IMR-90 (cell line): ENCODE data around the gene CAMTA2. TPM values are rescaled to one million over a fixed set of nuclear protein-coding genes. Genes with fewer than 3 reads are reported as not detected.

Source experiments
- ATAC-seq: fragments of 200-7000 bp; cut with Tn5 transposase; 2 replicates; pipeline ENCODE4 v1.9.1; 2020; ENCODE audit warnings: low read depth, mild to moderate bottlenecking, moderate library complexity
- BruUV-seq: library from RNA; stranded (reverse); fragments of 400-500 nt; replicated peaks from 2 replicates; lab custom pipeline; 2021; lab: Mats Ljungman, UMichigan
- CTCF ChIA-PET: fragments of 300-600 bp; formaldehyde crosslinking; extraction: SDS; loops from one replicate; lab custom pipeline; 2021; ENCODE audit warnings: antibody characterized with exemption; lab: Yijun Ruan, JAX
- POLR2A ChIA-PET: fragments of 300-600 bp; sonication (Branson Sonifier 250); formaldehyde crosslinking; loops from one replicate; lab custom pipeline; 2022; ENCODE audit warnings: antibody characterized with exemption; ENCODE audit not compliant: unreplicated experiment; lab: Charles Lee
- DNase-seq: peaks from one replicate; pipeline ENCODE4 v3.0.0; 2013
- H2AFZ ChIP-seq: replicated peaks from 2 replicates; pipeline ENCODE3; 2013; ENCODE audit warnings: low read length, mild to moderate bottlenecking; ENCODE audit not compliant: poor library complexity
- H2AK5ac ChIP-seq: 2 replicates; pipeline ENCODE4 v1.6.1; 2013; ENCODE audit warnings: low read depth, low read length, inconsistent platforms
- H2AK9ac ChIP-seq: replicated peaks from 2 replicates; pipeline ENCODE3; 2013; ENCODE audit warnings: mild to moderate bottlenecking, low read depth, low read length, moderate library complexity; ENCODE audit not compliant: poor library complexity
- H2BK120ac ChIP-seq: 2 replicates; pipeline ENCODE4 v1.6.1; 2013; ENCODE audit warnings: low read depth, low read length, inconsistent platforms
- H2BK15ac ChIP-seq: 3 replicates; pipeline ENCODE4 v1.6.1; 2013; ENCODE audit warnings: low read depth, low read length, inconsistent platforms
- H2BK20ac ChIP-seq: 2 replicates; pipeline ENCODE4 v1.6.1; 2013; ENCODE audit warnings: low read depth, mild to moderate bottlenecking, inconsistent platforms, low read length, moderate library complexity
- H2BK5ac ChIP-seq: 2 replicates; pipeline ENCODE4 v1.6.1; 2013; ENCODE audit warnings: mild to moderate bottlenecking, low read depth, low read length, inconsistent platforms; ENCODE audit not compliant: poor library complexity, severe bottlenecking
- H3K14ac ChIP-seq: replicated peaks from 2 replicates; pipeline ENCODE4 v1.6.1; 2013; ENCODE audit warnings: low read depth, low read length, inconsistent platforms
- H3K18ac ChIP-seq: 2 replicates; pipeline ENCODE4 v1.6.1; 2013; ENCODE audit warnings: low read depth, low read length, control low read depth
- H3K23ac ChIP-seq: 2 replicates; pipeline ENCODE4 v1.6.1; 2013; ENCODE audit warnings: low read depth, low read length, inconsistent platforms
- H3K27ac ChIP-seq: 2 replicates; pipeline ENCODE4 v1.5.1; 2013; ENCODE audit warnings: mild to moderate bottlenecking, control low read depth, low read length; ENCODE audit not compliant: insufficient read depth
- H3K27me3 ChIP-seq: 2 replicates; pipeline ENCODE4 v1.6.1; 2013; ENCODE audit warnings: low read length; ENCODE audit not compliant: control insufficient read depth, insufficient read depth
- H3K36me3 ChIP-seq: 2 replicates; pipeline ENCODE4 v1.6.1; 2013; ENCODE audit warnings: low read length, mixed read lengths; ENCODE audit not compliant: control insufficient read depth, insufficient read depth
- H3K4ac ChIP-seq: 2 replicates; pipeline ENCODE4 v1.6.1; 2013; ENCODE audit warnings: low read depth, low read length, inconsistent platforms
- H3K4me1 ChIP-seq: 2 replicates; pipeline ENCODE4 v1.6.1; 2013; ENCODE audit warnings: low read length, mixed read lengths; ENCODE audit not compliant: control insufficient read depth, insufficient read depth
- H3K4me2 ChIP-seq: 2 replicates; pipeline ENCODE4 v1.6.1; 2013; ENCODE audit warnings: low read depth, mild to moderate bottlenecking, control low read depth, low read length, moderate library complexity
- H3K4me3 ChIP-seq: 2 replicates; pipeline ENCODE4 v1.5.1; 2013; ENCODE audit warnings: low read depth, mild to moderate bottlenecking, control low read depth, low read length, moderate library complexity; ENCODE audit not compliant: insufficient read depth
- H3K56ac ChIP-seq: 2 replicates; pipeline ENCODE4 v1.6.1; 2013; ENCODE audit warnings: low read length, inconsistent platforms; ENCODE audit not compliant: insufficient read depth; ENCODE audit errors: extremely low read depth
- H3K79me1 ChIP-seq, 2 experiments: 2 replicates each; pipeline ENCODE4 v1.6.1; 2013; ENCODE audit warnings: low read length in 2 of 2, inconsistent platforms in 1 of 2, low read depth in 1 of 2
- H3K9ac ChIP-seq: 2 replicates; pipeline ENCODE4 v1.6.1; 2013; ENCODE audit warnings: low read depth, low read length, control low read depth
- H3K9me1 ChIP-seq: 2 replicates; pipeline ENCODE4 v1.6.1; 2013; ENCODE audit warnings: low read length, inconsistent platforms; ENCODE audit not compliant: insufficient read depth
- H3K9me3 ChIP-seq: 2 replicates; pipeline ENCODE4 v1.6.1; 2013; ENCODE audit warnings: low read length; ENCODE audit not compliant: control insufficient read depth, insufficient read depth
- H4K20me1 ChIP-seq: 2 replicates; pipeline ENCODE4 v1.6.1; 2013; ENCODE audit warnings: low read length, inconsistent platforms; ENCODE audit not compliant: insufficient read depth
- H4K5ac ChIP-seq: 2 replicates; pipeline ENCODE4 v1.6.1; 2013; ENCODE audit warnings: mild to moderate bottlenecking, low read depth, low read length, control low read depth
- H4K8ac ChIP-seq, 2 experiments: 2 replicates each; pipeline ENCODE4 v1.6.1; 2013; ENCODE audit warnings: low read depth in 2 of 2, low read length in 2 of 2, control low read depth in 1 of 2, inconsistent platforms in 1 of 2
- H4K91ac ChIP-seq: 2 replicates; pipeline ENCODE4 v1.6.1; 2013; ENCODE audit warnings: low read depth, low read length, inconsistent platforms; ENCODE audit not compliant: insufficient read depth
- CEBPB ChIP-seq: IDR thresholded peaks from 2 replicates; pipeline ENCODE4 v1.6.1; 2012; ENCODE audit warnings: low read depth, low read length, improper control_type of control experiment
- FOS ChIP-seq: fragments of 150-350 bp; IDR thresholded peaks from 2 replicates; pipeline ENCODE4 v1.6.1; 2016; ENCODE audit warnings: low read depth, low read length
- MAZ ChIP-seq: IDR thresholded peaks from 2 replicates; pipeline ENCODE4 v1.6.1; 2012; ENCODE audit warnings: low read depth, mild to moderate bottlenecking, low read length, improper control_type of control experiment, moderate library complexity, borderline replicate concordance
- USF2 ChIP-seq: fragments of 150-350 bp; IDR thresholded peaks from 2 replicates; pipeline ENCODE4 v1.6.1; 2017; ENCODE audit warnings: mild to moderate bottlenecking, antibody characterized with exemption, low read length, low read depth
- WGBS, 2 experiments: methylation state at CpG; one replicate each; pipeline versions ENCODE4 v1.1.5 to v1.1.7; 2013; ENCODE audit warnings: missing lambda C conversion rate in 2 of 2; ENCODE audit not compliant: insufficient read length in 1 of 2; ENCODE audit errors: extremely low coverage in 2 of 2; 5-methylcytosine and 5-hydroxymethylcytosine counted together
- dilution Hi-C: fragments of 300-500 bp; cut with HindIII; formaldehyde crosslinking; loops from one replicate; pipeline ENCODE4 v1.14.3; 2018; ENCODE audit warnings: low sequenced_read_pairs; ENCODE audit not compliant: unreplicated experiment
- in situ Hi-C: fragments of 300-500 bp; cut with MboI; formaldehyde crosslinking; loops from 3 replicates; pipeline ENCODE4 v1.14.3; 2019; ENCODE audit warnings: low sequenced_read_pairs, inconsistent platforms, mixed read lengths
- intact Hi-C: fragments of 100-400 bp; cut with micrococcal nuclease; formaldehyde crosslinking; loops from 2 replicates; pipeline ENCODE4 v1.10.0; 2022
- polyA plus RNA-seq, 3 experiments: library from polyadenylated mRNA; depleted of rRNA; stranded (reverse); fragments of >200 nt; gene quantifications; 2 replicates each; pipeline ENCODE4 v1.2.3, GENCODE V29; 2012; ENCODE audit warnings: low replicate concordance in 1 of 3
- total RNA-seq: library from RNA; depleted of rRNA; stranded (reverse); fragments of >200 nt; gene quantifications from 2 replicates; pipeline ENCODE4 v1.2.3, GENCODE V29; 2012

The CAMTA2 gene
- total and polyA plus RNA-seq, 2 of the 4 experiments (the other 2 are of a cell fraction): 1.4 to 54.7 TPM

GRCh38 chr17:4966844-4967538 is 20.5 kb downstream of the CAMTA2 start:
- ChIA-PET CTCF (interaction anchor here (0.9 to 1.7 kb wide), 4 partner anchors 20 to 64 kb away, joined by 3 to 11 read pairs (median 4); partner anchors contain the start of genes CAMTA2, CHRNE, RNF167 and SLC25A11), POLR2A (interaction anchor here (0.6 to 3.0 kb wide), 7 partner anchors 10 to 27 kb away, joined by 3 to 19 read pairs (median 8); partner anchors contain the start of genes ENO3, PFN1, RNF167 and SLC25A11)
- peak overlapping the region; percentile 67 for H3K56ac ChIP-seq
- H3K18ac ChIP-seq: peak overlapping the region; percentile 17
- H3K23ac ChIP-seq: peak overlapping the region; percentile 89
- H3K27ac ChIP-seq: peak overlapping the region; percentile 87
- peak; percentile 60; the same call in 1 of the 2 replicates for TF ChIP-seq MAZ
- TF ChIP-seq USF2: peak; percentile 10; the same call in 1 of the 2 replicates
- no peak for TF ChIP-seq CEBPB
- peak; percentile 78; the same call in 1 of the 2 replicates for TF ChIP-seq FOS
- DNase-seq (peak; percentile 100), ATAC-seq (peak; percentile 85)
- dilution Hi-C loops (no loop called here), in situ Hi-C loops (no loop called here), intact Hi-C loops (loop anchor here (1.0 to 5.0 kb wide), 2 partner anchors 19 to 60 kb away; partner anchors contain the start of gene PFN1)
- H4K91ac ChIP-seq: peak overlapping the region; percentile 88
- peaks cover 14% of the 10 kb centered on the region for H3K9me1 ChIP-seq
- H4K5ac ChIP-seq: peak overlapping the region; percentile 32
- peaks cover 12% of the 10 kb centered on the region for H3K36me3 ChIP-seq
- no peak overlapping the region for H2BK15ac ChIP-seq
- peak overlapping the region; percentile 78 for H3K9ac ChIP-seq
- BruUV-seq: no TSS peak
- peaks cover 20 to 67% of the 10 kb centered on the region in 2 experiments for H3K79me1 ChIP-seq
- H3K9me3 ChIP-seq: no peaks in the 10 kb centered on the region
- peak overlapping the region; percentile 95 for H2AK5ac ChIP-seq
- H4K8ac ChIP-seq: peak overlapping the region; percentile 84 to 93
- H3K4me3 ChIP-seq: peak overlapping the region; percentile 58
- H3K14ac ChIP-seq: peak overlapping the region; percentile 93
- H3K27me3 ChIP-seq: no peaks in the 10 kb centered on the region
- H2BK120ac ChIP-seq: peak overlapping the region; percentile 43; the same call in 1 of the 2 replicates
- WGBS, 2 experiments: 0% methylated on average over 6 of the region's 42 CpGs; no CpG with 5 or more reads in 1 of the 2 experiments
- peak overlapping the region; percentile 96 for H3K4ac ChIP-seq
- peaks cover 14% of the 10 kb centered on the region for H3K4me1 ChIP-seq
- peak overlapping the region; percentile 99 for H2AK9ac ChIP-seq
- peak overlapping the region; percentile 83 for H2BK5ac ChIP-seq
- H4K20me1 ChIP-seq: peaks cover 3% of the 10 kb centered on the region; the same call in 1 of the 2 replicates
- peak overlapping the region; percentile 73 for H3K4me2 ChIP-seq
- peak overlapping the region; percentile 91 for H2AFZ ChIP-seq
- H2BK20ac ChIP-seq: no peak overlapping the region
